ENCODE results near the gene PEPD.
"Not testable (repeated sequence)": the region's sequence is repeated elsewhere in the genome, so short reads cannot be mapped to it uniquely, and the experiment has no call there.

Gene PEPD

GRCh38 chr19:33486936-33487811, 34.4 kb downstream of the PEPD start:
- peak in 34 of 42 donors; percentile 12 to 78 (median 48) for DNase-seq

DNA sequence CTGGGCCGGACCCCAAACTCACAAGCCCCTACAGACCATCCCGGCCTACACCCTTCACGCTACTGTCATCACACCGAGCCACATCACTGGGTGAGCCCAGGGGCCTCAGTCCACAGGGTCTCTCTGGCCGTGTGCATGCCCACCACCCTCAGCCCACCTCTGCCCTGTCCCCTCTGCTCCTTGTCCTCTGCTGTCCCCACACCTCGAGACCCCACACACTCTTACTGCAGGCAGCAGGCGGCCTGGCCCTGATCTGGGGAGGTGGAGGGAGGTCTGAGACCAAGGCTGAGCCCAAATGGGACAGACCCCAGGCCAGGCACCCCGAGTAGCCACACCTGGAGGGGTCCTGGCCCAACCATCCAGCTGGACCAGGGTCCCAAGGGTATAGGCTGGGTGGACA, 35.2 kb downstream of the PEPD start:
- peak in 1 of 42 donors; percentile 26 for DNase-seq
- intact Hi-C loops (cut with DNase I) = no loop called here

More at GRCh38 chr19:33486936-33487811, 34.4 kb downstream of the PEPD start:
- intact Hi-C loops (cut with DNase I) = no loop called here

GRCh38 chr19:33484226-33484774, 37.3 kb downstream of the PEPD start:
- peak in 1 of 42 donors; percentile 2 for DNase-seq
- intact Hi-C loops (cut with DNase I) = no loop called here

GRCh38 chr19:33482476-33482875, 39.1 kb downstream of the PEPD start:
- no peak for DNase-seq
- intact Hi-C loops (cut with DNase I) = no loop called here

DNA sequence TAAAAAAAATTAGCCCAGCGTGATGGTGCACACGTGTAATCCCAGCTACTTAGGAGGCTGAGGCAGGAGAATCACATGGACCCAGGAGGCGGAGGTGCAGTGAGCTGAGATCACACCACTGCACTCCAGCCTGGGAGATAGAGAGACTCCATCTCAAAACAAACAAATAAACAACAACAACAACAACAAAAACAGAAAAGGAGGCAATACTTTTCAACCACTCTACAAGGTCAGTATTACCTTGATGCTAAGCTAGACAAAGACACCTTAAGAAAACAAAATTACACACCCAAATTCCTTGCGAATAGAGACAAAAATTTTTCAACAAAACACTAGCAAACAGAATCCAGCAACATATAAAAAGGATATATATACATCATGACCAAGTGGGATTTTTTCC, 39.7 kb downstream of the PEPD start:
- intact Hi-C loops (cut with DNase I) = no loop called here
- no peak for DNase-seq

GRCh38 chr19:33479570-33479969, 42.0 kb downstream of the PEPD start:
- DNase-seq; intact Hi-C loops (cut with DNase I): not testable (repeated sequence)

GRCh38 chr19:33477781-33478180, 43.8 kb downstream of the PEPD start:
- no peak for DNase-seq
- intact Hi-C loops (cut with DNase I) = no loop called here

GRCh38 chr19:33476151-33476707, 45.4 kb downstream of the PEPD start:
- intact Hi-C loops (cut with DNase I) = no loop called here
- peak in 6 of 42 donors; percentile 4 to 13 (median 6) for DNase-seq

GRCh38 chr19:33473653-33474305, 47.8 kb downstream of the PEPD start:
- intact Hi-C loops (cut with DNase I) = no loop called here
- peak in 9 of 42 donors; percentile 8 to 37 (median 14) for DNase-seq

DNA sequence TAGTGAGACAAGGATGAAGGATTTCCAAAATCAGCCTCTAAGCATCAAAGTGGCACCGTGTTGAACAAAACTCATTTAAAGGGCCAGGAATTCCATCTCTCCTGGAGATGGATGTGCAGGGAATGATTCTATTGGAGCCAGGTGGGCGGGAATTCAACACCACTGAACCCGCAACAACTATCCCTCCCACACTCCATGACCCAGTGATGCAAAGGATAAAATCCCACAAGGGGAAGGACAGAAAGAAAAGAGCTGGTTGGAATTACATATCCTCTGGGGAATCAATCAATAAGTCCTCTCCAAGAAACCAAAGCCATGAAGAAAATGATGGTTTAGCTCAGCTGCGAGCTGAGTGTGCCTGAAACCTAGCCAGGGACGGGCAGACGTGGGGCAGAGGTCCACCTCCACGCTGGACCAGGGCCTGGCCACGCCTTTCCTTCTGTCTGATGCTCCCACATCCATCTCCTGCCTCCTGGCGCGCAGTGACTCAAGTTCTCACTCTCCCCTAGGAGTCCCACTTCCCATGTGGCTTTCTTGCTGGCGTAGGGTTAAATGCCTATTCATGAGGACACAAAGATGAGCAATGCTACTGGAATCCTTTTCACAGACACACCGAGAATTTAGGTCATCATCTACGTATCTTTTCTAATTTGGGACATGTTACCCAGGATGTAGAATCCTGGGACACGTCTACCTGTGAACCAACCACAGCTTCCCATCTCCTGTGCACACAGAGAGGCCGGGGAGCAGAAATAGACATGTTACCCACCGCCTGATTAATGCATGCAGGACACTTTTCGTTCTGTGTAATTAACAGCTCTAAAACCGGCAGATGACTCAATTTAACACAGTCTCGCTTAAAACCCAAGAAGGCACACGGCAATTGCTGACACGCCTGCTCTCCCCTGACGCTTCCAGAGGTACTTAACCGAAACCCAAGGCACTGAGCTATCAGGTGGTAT, 48.6 kb downstream of the PEPD start:
- peak in 30 of 42 donors; percentile 12 to 78 (median 48) for DNase-seq
- intact Hi-C loops (cut with DNase I) = no loop called here

DNA sequence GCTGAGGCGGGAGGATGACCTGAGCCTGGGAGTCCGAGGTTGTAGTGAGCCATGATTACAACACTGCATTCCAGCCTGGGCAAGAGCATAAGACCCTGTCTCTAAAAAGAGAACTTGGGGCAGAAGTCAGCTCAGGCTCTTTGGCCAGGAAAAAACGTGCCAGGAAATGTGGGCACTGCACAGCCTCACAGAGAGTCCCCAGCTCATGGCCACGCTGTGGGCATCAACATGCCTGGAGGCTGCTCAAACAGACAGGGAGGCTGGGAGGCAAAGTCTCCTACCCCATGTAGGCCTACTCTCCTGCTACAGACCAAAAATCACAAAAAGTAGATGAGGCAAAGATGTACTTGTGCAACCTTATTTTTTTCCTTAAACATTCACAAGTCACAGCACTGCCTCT, 49.4 kb downstream of the PEPD start:
- intact Hi-C loops (cut with DNase I) = no loop called here
- peak in 5 of 42 donors; percentile 5 to 32 (median 12) for DNase-seq

DNA sequence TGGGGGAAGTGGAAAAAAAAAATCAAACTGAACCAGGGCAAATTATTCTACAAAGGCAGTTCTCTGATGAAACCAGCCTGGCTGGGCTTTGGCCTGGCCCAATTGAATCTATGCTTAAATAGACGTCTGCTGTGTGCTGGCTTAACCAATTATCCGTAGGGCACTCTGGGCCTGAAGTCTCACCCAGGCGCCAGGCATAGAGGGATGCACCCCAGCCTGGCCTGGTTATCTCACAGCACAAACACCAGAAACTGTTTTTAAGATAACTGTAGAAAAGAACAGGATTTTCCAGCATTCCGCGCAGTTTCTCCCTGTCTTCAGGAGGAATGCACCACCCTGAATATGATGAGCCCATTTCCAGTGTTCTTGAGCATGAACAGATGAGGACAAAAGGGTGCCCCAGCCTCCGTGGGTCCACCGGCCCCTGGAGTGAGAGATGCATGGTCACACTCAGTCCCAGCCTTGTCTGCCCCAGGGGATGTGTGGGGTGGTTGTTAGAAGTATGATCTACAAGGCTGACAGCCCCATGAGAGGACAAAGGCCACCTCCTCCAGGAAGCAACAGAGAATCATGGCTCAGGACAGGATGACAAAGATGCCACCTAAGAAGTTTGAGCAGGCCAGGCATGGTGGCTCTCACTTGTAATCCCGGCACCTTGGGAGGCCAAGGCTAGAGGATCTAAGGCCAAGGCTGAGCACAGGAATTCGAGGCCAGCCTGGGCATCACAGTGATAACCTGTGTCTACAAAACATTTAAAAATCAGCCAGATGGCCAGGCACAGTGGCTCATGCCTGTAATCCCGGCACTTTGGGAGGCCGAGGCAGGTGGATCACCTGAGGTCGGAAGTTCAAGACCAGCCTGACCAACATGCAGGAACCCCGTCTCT, 50.2 kb downstream of the PEPD start:
- DNase-seq = peak in 7 of 42 donors; percentile 1 to 28 (median 9)
- intact Hi-C loops (cut with DNase I) = no loop called here

DNA sequence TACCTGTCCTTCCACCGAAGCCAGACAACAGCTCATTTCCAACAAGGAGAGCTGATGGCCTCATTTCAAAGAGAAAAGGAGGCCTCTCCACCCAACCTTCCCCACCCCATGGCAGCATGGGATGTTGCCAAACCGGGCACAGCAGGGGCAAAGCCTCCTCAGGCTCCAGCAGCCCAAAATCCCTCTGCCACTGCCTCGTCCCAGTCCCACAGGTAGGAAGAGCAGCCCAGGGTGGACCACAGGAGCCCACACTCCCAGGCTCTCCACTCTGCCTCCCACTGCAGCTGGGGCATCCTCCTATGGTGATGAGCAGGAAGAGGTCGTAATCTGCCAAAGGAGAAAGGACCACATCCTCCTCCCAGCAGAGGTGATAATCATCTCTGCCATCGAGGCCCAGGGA, 50.9 kb downstream of the PEPD start:
- peak in 5 of 42 donors; percentile 1 to 12 (median 8) for DNase-seq
- intact Hi-C loops (cut with DNase I) = no loop called here

DNA sequence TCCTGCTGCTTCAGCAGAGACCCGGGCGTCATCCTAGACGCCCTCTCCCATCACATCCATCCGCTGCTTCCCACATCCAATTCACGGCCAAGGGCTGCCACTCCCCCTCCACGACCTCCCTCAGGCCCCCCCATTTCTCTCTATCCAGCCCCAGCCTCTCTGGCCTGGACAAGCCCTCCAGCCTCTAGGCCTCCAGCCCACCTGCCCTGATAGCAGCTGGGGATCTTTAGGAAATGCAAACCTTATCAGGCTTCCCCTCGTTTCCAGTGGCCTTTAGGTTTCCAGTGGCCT, 51.6 kb downstream of the PEPD start:
- peak in 4 of 42 donors; percentile 1 to 12 (median 4) for DNase-seq
- intact Hi-C loops (cut with DNase I) = no loop called here

GRCh38 chr19:33469171-33470039, 52.2 kb downstream of the PEPD start:
- DNase-seq = peak in 14 of 42 donors; percentile 7 to 54 (median 26)
- intact Hi-C loops (cut with DNase I) = no loop called here

DNA sequence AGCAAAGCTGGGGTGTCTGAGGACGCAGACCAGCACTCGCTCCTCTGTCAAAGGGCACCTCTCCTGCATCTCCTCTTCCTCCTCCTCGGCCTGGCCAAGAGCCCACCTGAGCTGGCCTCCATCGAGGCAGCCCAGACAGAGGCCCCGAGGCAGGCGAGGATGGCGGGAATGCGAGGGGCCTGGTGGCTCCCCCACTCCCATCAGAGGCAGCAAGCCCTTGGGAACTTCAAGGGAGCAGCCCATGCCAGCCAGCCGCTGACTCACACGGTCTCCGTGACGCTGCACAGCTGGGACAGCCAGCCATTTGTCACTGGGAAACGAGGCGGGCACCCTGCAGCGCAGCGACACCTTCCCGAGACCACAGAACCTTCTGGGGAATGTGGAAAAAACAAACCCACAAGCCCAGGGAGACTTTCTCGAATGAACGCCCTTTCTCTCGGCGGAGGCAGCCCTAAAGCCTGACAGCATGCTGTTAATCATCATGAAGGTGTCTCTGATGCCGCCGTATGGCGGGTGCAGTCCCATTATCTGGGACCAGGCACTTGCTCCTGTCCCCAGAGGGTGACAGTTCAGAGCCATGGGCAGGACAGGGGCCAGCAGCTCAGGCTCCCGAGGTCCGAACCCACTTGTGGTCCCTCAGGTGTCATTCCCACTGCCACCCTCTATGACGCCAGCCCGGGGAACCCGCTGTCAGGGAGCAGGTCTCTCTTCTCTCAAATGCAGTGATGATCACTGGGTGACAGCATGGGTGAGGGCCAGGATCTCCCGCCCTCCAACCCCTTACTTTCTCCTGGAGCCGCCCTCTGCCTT, 53.0 kb downstream of the PEPD start:
- intact Hi-C loops (cut with DNase I) = no loop called here
- peak in 13 of 42 donors; percentile 5 to 47 (median 25) for DNase-seq
